Measurements from ENCODE around the gene AGBL1.

Gene AGBL1

GRCh38 chr15:86700864-86701610 is 621.4 kb downstream of the AGBL1 start:
- H3K4me2 ChIP-seq (ENCODE audit: low read depth, low read length, poor library complexity, severe bottlenecking): no peak overlapping the region
- no peaks in the 10 kb centered on the region for H3F3A ChIP-seq (ENCODE audit: insufficient read depth)
- no peak overlapping the region for H3K4me3 ChIP-seq (ENCODE audit: insufficient read depth, low read length, poor library complexity, severe bottlenecking)
- H3K9ac ChIP-seq (ENCODE audit: low read length): no peak overlapping the region
- H3K27me3 ChIP-seq (ENCODE audit: low read length): no peaks in the 10 kb centered on the region
- H3K36me3 ChIP-seq (ENCODE audit: low read length): no peaks in the 10 kb centered on the region
- H2AFZ ChIP-seq (ENCODE audit: low read depth, low read length, severe bottlenecking): no peak overlapping the region
- no peaks in the 10 kb centered on the region for H3K9me3 ChIP-seq (ENCODE audit: insufficient read depth, low read length)
- H3K27ac ChIP-seq (ENCODE audit: low read depth, low read length): no peak overlapping the region
- H4K20me1 ChIP-seq (ENCODE audit: low read depth, low read length): no peaks in the 10 kb centered on the region
- TF ChIP-seq EZH2phosphoT487 (conservative IDR thresholded peaks at IDR 0.05; ENCODE audit: low read length): no peak
- TF ChIP-seq CTCF (IDR thresholded peaks at IDR 0.05; ENCODE audit: insufficient read depth, low read length, poor library complexity, severe bottlenecking): no peak
- no peaks in the 10 kb centered on the region for H3K9me2 ChIP-seq (replicated peaks; ENCODE audit: insufficient read depth, low read length)
- no peaks in the 10 kb centered on the region for H3K79me2 ChIP-seq (ENCODE audit: insufficient read depth, low read length)

GRCh38 chr15:86701611-86701963 is 621.9 kb downstream of the AGBL1 start:
- no peak overlapping the region for H2AFZ ChIP-seq (ENCODE audit: low read depth, low read length, severe bottlenecking)

GRCh38 chr15:86706813-86707212 is 627.1 kb downstream of the AGBL1 start:
- no peaks in the 10 kb centered on the region for H3K9me2 ChIP-seq (replicated peaks; ENCODE audit: insufficient read depth, low read length)
- no peaks in the 10 kb centered on the region for H3K36me3 ChIP-seq (ENCODE audit: low read length)
- H2AFZ ChIP-seq (ENCODE audit: low read depth, low read length, severe bottlenecking): no peak overlapping the region
- no peak overlapping the region for H3K9ac ChIP-seq (ENCODE audit: low read length)
- no peaks in the 10 kb centered on the region for H3K79me2 ChIP-seq (ENCODE audit: insufficient read depth, low read length)
- TF ChIP-seq EZH2phosphoT487 (conservative IDR thresholded peaks at IDR 0.05; ENCODE audit: low read length): no peak
- TF ChIP-seq CTCF (IDR thresholded peaks at IDR 0.05; ENCODE audit: insufficient read depth, low read length, poor library complexity, severe bottlenecking): no peak
- no peak overlapping the region for H3K4me3 ChIP-seq (ENCODE audit: insufficient read depth, low read length, poor library complexity, severe bottlenecking)
- H3K9me3 ChIP-seq (ENCODE audit: insufficient read depth, low read length): no peaks in the 10 kb centered on the region
- H3K27me3 ChIP-seq (ENCODE audit: low read length): no peaks in the 10 kb centered on the region
- H3K27ac ChIP-seq (ENCODE audit: low read depth, low read length): no peak overlapping the region
- no peaks in the 10 kb centered on the region for H3F3A ChIP-seq (ENCODE audit: insufficient read depth)
- no peaks in the 10 kb centered on the region for H4K20me1 ChIP-seq (ENCODE audit: low read depth, low read length)
- no peak overlapping the region for H3K4me2 ChIP-seq (ENCODE audit: low read depth, low read length, poor library complexity, severe bottlenecking)

More at GRCh38 chr15:86701611-86701963, 621.9 kb downstream of the AGBL1 start:
- Histone ChIP-seq H3K4me2 (ENCODE audit: low read depth, low read length, poor library complexity, severe bottlenecking) (no peak overlapping the region), H3K9ac (ENCODE audit: low read length) (no peak overlapping the region), H3K4me3 (ENCODE audit: insufficient read depth, low read length, poor library complexity, severe bottlenecking) (no peak overlapping the region), H3K9me2 (replicated peaks; ENCODE audit: insufficient read depth, low read length) (no peaks in the 10 kb centered on the region), H4K20me1 (ENCODE audit: low read depth, low read length) (no peaks in the 10 kb centered on the region), H3K9me3 (ENCODE audit: insufficient read depth, low read length) (no peaks in the 10 kb centered on the region), H3K36me3 (ENCODE audit: low read length) (no peaks in the 10 kb centered on the region), H3K27me3 (ENCODE audit: low read length) (no peaks in the 10 kb centered on the region), H3F3A (ENCODE audit: insufficient read depth) (no peaks in the 10 kb centered on the region), H3K27ac (ENCODE audit: low read depth, low read length) (no peak overlapping the region), H3K79me2 (ENCODE audit: insufficient read depth, low read length) (no peaks in the 10 kb centered on the region)
- no peak for TF ChIP-seq EZH2phosphoT487 (conservative IDR thresholded peaks at IDR 0.05; ENCODE audit: low read length)

- Histone ChIP-seq H3K27me3 (ENCODE audit: low read length) (no peaks in the 10 kb centered on the region), H3K9me3 (ENCODE audit: insufficient read depth, low read length) (no peaks in the 10 kb centered on the region), H3K36me3 (ENCODE audit: low read length) (no peaks in the 10 kb centered on the region), H3K9me2 (replicated peaks; ENCODE audit: insufficient read depth, low read length) (no peaks in the 10 kb centered on the region), H3K4me3 (ENCODE audit: insufficient read depth, low read length, poor library complexity, severe bottlenecking) (no peak overlapping the region), H3K79me2 (ENCODE audit: insufficient read depth, low read length) (no peaks in the 10 kb centered on the region), H3K4me2 (ENCODE audit: low read depth, low read length, poor library complexity, severe bottlenecking) (no peak overlapping the region), H3K27ac (ENCODE audit: low read depth, low read length) (no peak overlapping the region), H3F3A (ENCODE audit: insufficient read depth) (no peaks in the 10 kb centered on the region), H4K20me1 (ENCODE audit: low read depth, low read length) (no peaks in the 10 kb centered on the region), H2AFZ (ENCODE audit: low read depth, low read length, severe bottlenecking) (no peak overlapping the region), H3K9ac (ENCODE audit: low read length) (no peak overlapping the region)
- no peak for TF ChIP-seq EZH2phosphoT487 (conservative IDR thresholded peaks at IDR 0.05; ENCODE audit: low read length)
- TF ChIP-seq CTCF (IDR thresholded peaks at IDR 0.05; ENCODE audit: insufficient read depth, low read length, poor library complexity, severe bottlenecking): no peak
Measured at GRCh38 chr15:86711476-86711875, 631.8 kb downstream of the AGBL1 start.

Data from SU-DHL-6 (cell line).